BE2C (cell line): ENCODE data around the gene AP2S1.
"Not testable (repeated sequence)": the region's sequence is repeated elsewhere in the genome, so short reads cannot be mapped to it uniquely, and the experiment has no call there.

Experiments used
- DNase-seq: peaks from one replicate; pipeline ENCODE4 v3.0.0-alpha.2; 2020
- H3K27me3 ChIP-seq: fragments of 250-450 bp; sonication (Bioruptor Pico); 2 replicates; pipeline ENCODE4 v1.5.1; 2020; ENCODE audit warnings: mild to moderate bottlenecking
- H3K36me3 ChIP-seq: fragments of 250-450 bp; sonication (Bioruptor Pico); 2 replicates; pipeline ENCODE4 v1.5.1; 2020; ENCODE audit warnings: mild to moderate bottlenecking
- H3K4me1 ChIP-seq: fragments of 250-450 bp; sonication (Bioruptor Pico); 2 replicates; pipeline ENCODE4 v1.5.1; 2020
- H3K4me3 ChIP-seq: 2 replicates; pipeline ENCODE4 v1.5.1; 2011; ENCODE audit warnings: low read depth, low read length
- H3K9me3 ChIP-seq: fragments of 250-450 bp; sonication (Bioruptor Pico); 2 replicates; pipeline ENCODE4 v1.5.1; 2020
- TF ChIP-seq, protein P1 (sequence below): IDR thresholded peaks from 2 replicates; pipeline ENCODE4 v1.5.1; 2012; ENCODE audit warnings: mild to moderate bottlenecking, low read depth, low read length

The AP2S1 gene

DNA sequence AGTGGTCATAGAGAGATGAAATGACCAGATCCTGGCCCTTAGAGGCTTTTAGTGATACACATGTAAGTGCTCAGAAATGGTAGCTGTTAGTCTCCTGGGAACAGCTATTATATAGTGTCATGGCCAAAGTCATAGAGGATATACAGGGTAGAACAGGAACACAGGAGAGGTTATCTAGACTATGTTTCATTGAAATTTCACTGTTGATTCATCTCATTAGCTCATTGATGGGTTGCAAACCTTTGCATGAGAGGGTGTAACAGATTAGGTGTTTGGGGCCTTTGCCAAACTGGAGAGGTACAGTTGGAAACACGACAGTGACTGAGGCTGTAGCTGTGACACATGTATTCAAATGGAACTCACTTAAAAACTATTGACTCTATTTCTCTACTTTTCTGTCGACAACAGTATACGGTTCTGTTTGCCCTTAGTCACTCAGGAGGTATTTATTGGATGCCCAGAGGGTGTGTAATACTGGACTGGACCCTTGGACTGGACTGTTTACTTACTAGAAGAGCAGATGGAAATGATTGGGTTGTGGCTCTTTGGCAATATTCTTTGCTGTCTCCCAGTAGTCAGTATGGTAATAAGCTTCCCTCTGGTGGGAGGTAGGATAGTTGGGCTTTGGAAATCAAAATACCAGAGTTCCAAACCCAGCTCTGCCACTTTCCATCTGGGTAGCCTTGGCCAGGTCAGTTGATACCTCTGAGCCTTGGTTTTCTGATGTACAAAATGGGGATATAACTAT is 40.0 kb upstream of the AP2S1 start:
- Histone ChIP-seq H3K36me3 (peaks cover 3% of the 10 kb centered on the region; the same call in 1 of the 2 replicates), H3K4me3 (no peak overlapping the region), H3K4me1 (peaks cover 7% of the 10 kb centered on the region; the same call in 1 of the 2 replicates), H3K27me3 (no peaks in the 10 kb centered on the region), H3K9me3 (no peaks in the 10 kb centered on the region)
- DNase-seq: no peak
- TF ChIP-seq, protein P1, sequence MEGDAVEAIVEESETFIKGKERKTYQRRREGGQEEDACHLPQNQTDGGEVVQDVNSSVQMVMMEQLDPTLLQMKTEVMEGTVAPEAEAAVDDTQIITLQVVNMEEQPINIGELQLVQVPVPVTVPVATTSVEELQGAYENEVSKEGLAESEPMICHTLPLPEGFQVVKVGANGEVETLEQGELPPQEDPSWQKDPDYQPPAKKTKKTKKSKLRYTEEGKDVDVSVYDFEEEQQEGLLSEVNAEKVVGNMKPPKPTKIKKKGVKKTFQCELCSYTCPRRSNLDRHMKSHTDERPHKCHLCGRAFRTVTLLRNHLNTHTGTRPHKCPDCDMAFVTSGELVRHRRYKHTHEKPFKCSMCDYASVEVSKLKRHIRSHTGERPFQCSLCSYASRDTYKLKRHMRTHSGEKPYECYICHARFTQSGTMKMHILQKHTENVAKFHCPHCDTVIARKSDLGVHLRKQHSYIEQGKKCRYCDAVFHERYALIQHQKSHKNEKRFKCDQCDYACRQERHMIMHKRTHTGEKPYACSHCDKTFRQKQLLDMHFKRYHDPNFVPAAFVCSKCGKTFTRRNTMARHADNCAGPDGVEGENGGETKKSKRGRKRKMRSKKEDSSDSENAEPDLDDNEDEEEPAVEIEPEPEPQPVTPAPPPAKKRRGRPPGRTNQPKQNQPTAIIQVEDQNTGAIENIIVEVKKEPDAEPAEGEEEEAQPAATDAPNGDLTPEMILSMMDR: no peak

DNA sequence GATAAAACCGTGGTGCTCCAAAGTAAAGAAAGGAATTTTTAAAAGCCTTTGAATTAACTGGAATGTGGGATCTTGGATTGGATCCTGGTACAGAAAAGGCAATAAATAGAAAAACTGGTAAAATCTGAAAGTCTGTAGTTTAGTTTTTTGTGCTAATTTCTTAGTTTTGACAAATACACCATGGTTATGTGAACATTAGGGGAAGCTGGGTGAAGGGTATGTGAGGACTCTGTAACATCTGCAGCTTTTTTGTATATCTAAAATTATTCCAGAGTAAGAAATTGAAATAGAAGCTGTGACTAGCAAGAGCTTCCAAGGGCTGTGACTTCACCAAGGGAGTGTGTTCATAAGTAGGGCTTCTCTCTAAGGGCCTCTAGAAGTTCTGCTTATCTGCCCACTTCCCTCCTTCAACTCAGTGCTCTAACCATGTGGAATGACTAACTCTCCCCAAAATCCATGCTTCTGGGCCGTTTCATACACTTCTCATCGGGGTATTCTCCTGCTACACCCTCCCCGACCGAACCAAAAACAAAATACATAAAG is 36.7 kb upstream of the AP2S1 start:
- Histone ChIP-seq H3K27me3 (no peaks in the 10 kb centered on the region), H3K36me3 (no peaks in the 10 kb centered on the region), H3K9me3 (no peaks in the 10 kb centered on the region), H3K4me1 (peaks cover 7% of the 10 kb centered on the region), H3K4me3 (no peak overlapping the region)
- TF ChIP-seq, protein P1: no peak
- DNase-seq: no peak

DNA sequence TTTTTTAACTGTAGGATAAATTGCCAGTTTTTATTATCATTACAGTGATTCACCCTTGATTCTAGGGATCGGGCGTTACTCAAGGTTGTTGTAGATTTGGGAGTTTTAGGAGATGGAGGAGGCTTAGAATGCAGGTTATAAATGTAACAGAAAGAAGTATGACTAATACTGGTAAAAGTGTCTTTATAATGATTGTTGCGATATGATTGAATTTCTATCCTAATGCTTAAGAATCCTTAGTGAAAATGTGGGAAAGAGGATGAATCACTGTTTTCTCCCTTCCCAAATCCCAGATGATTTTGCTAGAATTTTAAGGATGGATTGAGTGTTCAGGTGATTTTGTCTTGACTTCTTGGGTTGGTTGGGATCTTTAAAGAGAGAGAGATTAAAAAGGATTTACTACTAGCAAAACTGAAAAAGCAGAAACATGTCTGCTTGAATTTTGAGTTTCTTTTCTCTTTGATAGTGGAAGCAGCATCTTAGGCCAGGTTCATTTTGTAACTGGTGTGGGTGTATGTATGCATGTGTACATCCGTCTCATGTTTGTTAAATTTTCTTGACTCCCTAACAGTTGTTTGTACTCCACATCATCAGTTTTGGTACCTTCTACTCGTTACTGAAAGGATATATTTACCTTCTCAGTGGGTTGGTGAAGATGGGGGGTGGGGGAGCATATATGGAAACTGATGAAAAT is 36.0 kb upstream of the AP2S1 start:
- Histone ChIP-seq H3K36me3 (no peaks in the 10 kb centered on the region), H3K27me3 (no peaks in the 10 kb centered on the region), H3K4me3 (no peak overlapping the region), H3K4me1 (peaks cover 7% of the 10 kb centered on the region), H3K9me3 (no peaks in the 10 kb centered on the region)
- no peak for DNase-seq
- TF ChIP-seq, protein P1: no peak

DNA sequence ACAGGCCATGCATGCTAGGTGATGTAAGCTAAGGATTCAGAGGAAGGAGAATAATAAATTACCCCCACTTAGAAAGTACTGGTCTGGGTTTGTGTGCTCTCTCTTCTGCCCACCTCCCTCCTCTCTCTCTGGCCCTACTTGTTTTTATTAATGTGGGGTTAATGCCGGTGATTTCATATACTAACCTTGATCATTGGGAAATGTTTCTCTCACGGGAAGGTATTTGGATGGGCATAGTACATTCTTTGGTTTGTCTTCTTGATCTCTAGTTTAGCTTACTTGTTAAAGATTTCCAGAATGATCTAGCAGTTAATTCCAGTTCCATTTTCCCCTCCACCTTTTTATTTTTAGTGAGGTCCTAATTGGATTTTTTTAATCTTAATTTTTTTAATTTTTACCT is 34.8 kb upstream of the AP2S1 start:
- TF ChIP-seq, protein P1: no peak
- no peaks in the 10 kb centered on the region for H3K36me3 ChIP-seq
- no peak for DNase-seq
- H3K9me3 ChIP-seq: no peaks in the 10 kb centered on the region
- H3K4me3 ChIP-seq: no peak overlapping the region
- no peaks in the 10 kb centered on the region for H3K27me3 ChIP-seq
- H3K4me1 ChIP-seq: peaks cover 3% of the 10 kb centered on the region

DNA sequence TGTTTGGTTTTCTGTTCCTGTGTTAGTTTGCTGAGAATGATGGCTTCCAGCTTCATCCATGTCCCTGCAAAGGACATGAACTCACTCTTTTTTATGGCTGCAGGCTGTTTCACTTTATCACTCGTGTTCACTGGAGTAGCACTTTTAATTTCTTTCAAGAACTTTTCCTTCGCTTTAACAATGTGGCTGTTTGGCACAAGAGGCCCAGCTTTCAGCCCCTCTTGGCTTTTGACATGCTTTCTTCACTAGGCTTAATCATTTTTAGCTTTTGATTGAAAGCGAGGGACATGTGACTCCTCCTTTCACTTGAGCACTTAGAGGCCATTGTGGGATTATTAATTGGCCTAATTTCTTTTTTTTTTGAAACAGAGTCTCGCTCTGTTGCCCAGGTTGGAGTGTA is 32.1 kb upstream of the AP2S1 start:
- H3K36me3 ChIP-seq, H3K9me3 ChIP-seq, DNase-seq, H3K4me1 ChIP-seq, H3K27me3 ChIP-seq, H3K4me3 ChIP-seq: not testable (repeated sequence)

DNA sequence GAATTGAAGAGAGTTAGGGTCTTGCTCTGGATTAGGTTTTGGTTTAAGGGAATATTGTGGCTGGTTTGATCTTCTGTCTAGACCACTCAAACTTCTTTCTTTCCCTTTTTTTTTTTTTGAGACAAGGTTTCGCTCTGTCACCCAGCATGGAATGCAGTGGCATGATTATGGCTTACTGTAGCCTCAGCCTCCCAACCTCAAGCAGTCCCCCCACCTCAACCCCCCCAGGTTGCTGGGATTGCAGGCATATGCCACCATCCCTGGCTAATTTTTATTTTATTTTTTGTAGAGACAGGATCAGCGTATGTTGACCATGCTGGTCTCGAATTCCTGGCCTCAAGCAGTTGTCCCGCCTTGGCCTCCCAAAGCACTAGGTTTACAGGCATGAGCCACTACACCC is 31.4 kb upstream of the AP2S1 start:
- TF ChIP-seq, protein P1: no peak
- Histone ChIP-seq H3K27me3 (no peaks in the 10 kb centered on the region), H3K9me3 (no peaks in the 10 kb centered on the region), H3K4me1 (no peaks in the 10 kb centered on the region; the same call in 1 of the 2 replicates), H3K4me3 (no peak overlapping the region), H3K36me3 (no peaks in the 10 kb centered on the region; the same call in 1 of the 2 replicates)
- no peak for DNase-seq
